ENCODE data around the gene CST4. TPM values are rescaled to one million over a fixed set of nuclear protein-coding genes. Genes with fewer than 3 reads are reported as not detected.
A peak's percentile ranks its signal among the peaks of the same experiment; 100 is the strongest.

Gene CST4
- total RNA-seq, 1 experiment from 2014 or later: not detected

DNA sequence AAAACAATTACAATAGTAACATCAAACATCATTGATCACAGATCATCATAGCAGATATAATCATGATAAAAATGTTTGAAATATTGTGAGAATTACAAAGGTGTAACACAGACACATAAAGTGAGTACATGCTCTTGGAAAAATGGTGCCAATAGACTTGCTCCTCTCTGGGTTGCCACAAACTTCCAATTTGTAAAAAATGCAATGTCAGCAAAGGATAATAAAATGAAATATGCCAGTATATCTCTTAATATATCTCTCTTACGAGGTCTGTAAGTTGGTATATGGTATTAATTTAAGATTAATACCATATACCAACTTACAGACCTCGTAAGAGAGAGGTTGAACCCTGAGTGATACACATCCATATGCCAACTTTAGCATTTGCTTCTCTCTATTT lies 37.7 kb downstream of the CST4 start:
- TF ChIP-seq ZMAT4 (CRISPR knock-in tag; IDR thresholded peaks at IDR 0.05) (no peak), ZNF138 (CRISPR knock-in tag; conservative IDR thresholded peaks at IDR 0.05) (no peak), FOXK1 (CRISPR knock-in tag; IDR thresholded peaks at IDR 0.05) (no peak), FOXP1 (CRISPR knock-in tag; IDR thresholded peaks at IDR 0.05; ENCODE audit: borderline replicate concordance) (no peak), CREB1 (CRISPR knock-in tag; IDR thresholded peaks at IDR 0.05) (no peak), E2F1 (CRISPR knock-in tag; IDR thresholded peaks at IDR 0.05) (no peak), ATF3 (CRISPR knock-in tag; conservative IDR thresholded peaks at IDR 0.05) (no peak), FOXJ3 (CRISPR knock-in tag; IDR thresholded peaks at IDR 0.05; ENCODE audit: borderline replicate concordance) (no peak), ELF4 (CRISPR knock-in tag; IDR thresholded peaks at IDR 0.05; ENCODE audit: low read depth) (no peak)
- TF ChIP-seq, protein P1, sequence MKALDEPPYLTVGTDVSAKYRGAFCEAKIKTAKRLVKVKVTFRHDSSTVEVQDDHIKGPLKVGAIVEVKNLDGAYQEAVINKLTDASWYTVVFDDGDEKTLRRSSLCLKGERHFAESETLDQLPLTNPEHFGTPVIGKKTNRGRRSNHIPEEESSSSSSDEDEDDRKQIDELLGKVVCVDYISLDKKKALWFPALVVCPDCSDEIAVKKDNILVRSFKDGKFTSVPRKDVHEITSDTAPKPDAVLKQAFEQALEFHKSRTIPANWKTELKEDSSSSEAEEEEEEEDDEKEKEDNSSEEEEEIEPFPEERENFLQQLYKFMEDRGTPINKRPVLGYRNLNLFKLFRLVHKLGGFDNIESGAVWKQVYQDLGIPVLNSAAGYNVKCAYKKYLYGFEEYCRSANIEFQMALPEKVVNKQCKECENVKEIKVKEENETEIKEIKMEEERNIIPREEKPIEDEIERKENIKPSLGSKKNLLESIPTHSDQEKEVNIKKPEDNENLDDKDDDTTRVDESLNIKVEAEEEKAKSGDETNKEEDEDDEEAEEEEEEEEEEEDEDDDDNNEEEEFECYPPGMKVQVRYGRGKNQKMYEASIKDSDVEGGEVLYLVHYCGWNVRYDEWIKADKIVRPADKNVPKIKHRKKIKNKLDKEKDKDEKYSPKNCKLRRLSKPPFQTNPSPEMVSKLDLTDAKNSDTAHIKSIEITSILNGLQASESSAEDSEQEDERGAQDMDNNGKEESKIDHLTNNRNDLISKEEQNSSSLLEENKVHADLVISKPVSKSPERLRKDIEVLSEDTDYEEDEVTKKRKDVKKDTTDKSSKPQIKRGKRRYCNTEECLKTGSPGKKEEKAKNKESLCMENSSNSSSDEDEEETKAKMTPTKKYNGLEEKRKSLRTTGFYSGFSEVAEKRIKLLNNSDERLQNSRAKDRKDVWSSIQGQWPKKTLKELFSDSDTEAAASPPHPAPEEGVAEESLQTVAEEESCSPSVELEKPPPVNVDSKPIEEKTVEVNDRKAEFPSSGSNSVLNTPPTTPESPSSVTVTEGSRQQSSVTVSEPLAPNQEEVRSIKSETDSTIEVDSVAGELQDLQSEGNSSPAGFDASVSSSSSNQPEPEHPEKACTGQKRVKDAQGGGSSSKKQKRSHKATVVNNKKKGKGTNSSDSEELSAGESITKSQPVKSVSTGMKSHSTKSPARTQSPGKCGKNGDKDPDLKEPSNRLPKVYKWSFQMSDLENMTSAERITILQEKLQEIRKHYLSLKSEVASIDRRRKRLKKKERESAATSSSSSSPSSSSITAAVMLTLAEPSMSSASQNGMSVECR (CRISPR knock-in tag; IDR thresholded peaks at IDR 0.05; ENCODE audit: borderline replicate concordance): no peak
- no peak overlapping the region for H3K4me3 Mint-ChIP-seq
- H3K4me1 Mint-ChIP-seq: peaks cover 7% of the 10 kb centered on the region; the same call in 1 of the 2 replicates
- no peak overlapping the region for H3K27ac Mint-ChIP-seq
- POLR2A ChIA-PET: no interaction called here
- DNase-seq (ENCODE audit: low spot score) (no peak), ATAC-seq (no peak)
- peaks cover 4% of the 10 kb centered on the region; the same call in 1 of the 2 replicates for H3K27me3 Mint-ChIP-seq (ENCODE audit: low read depth)
- no peaks in the 10 kb centered on the region; the same call in 1 of the 2 replicates for H3K9me3 Mint-ChIP-seq
- no peaks in the 10 kb centered on the region for H3K36me3 Mint-ChIP-seq
- CTCF ChIA-PET: no interaction called here

DNA sequence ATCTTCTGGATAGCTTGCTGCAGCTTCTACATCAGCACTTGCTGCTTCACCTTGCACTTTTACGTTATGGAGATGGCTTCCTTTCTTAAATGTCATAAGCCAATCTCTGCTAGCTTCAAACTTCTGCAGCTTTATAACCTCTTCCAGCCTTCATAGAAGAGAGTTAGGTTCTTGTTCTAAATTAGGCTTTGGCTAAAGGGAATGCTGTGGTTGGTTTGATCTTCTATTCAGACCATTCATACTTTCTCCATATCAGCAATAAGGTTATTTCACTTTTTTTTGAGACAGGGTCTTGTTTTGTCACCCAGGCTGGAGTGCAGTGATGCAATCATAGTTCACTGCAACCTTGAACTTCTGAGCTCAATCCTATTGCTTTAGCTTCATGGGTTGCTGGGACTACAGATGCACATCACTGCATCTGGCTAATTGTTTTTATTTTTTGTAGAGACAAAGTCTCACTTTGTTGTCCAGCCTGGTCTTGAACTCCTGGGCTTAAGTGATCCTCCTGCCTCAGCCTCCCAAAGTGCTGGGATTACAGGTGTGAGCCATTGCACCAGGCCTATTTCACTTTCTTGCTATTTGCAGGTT lies 38.9 kb downstream of the CST4 start:
- CTCF ChIA-PET: no interaction called here
- H3K4me1 Mint-ChIP-seq: peaks cover 7% of the 10 kb centered on the region; the same call in 1 of the 2 replicates
- ATAC-seq: no peak
- peak; percentile 85 for TF ChIP-seq GABPB1 (CRISPR knock-in tag; IDR thresholded peaks at IDR 0.05)
- TF ChIP-seq ZNF416 (CRISPR knock-in tag; IDR thresholded peaks at IDR 0.05): no peak
- peaks cover 4% of the 10 kb centered on the region; the same call in 1 of the 2 replicates for H3K27me3 Mint-ChIP-seq (ENCODE audit: low read depth)
- no peaks in the 10 kb centered on the region for H3K36me3 Mint-ChIP-seq
- POLR2A ChIA-PET: no interaction called here
- no peaks in the 10 kb centered on the region; the same call in 1 of the 2 replicates for H3K9me3 Mint-ChIP-seq
- DNase-seq (ENCODE audit: low spot score): no peak
- H3K27ac Mint-ChIP-seq: no peak overlapping the region
- no peak overlapping the region for H3K4me3 Mint-ChIP-seq

DNA sequence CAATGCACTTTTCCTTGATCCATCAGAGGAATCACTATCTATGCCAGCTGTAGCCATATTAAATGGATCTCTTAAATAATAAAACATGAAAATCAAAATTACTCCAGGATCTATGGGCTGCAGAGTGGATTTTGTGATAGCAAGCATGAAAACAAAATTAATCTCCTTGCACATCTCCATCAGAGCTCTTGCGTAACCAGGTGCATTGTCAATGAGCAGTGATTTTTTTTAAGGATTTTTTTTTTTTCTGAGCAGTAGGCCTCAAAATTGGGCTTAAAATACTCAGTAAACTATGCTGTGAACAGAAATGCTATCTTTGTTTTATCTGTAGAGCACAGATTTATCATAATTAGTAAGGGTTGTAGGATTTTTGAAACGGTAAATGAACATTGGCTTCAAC lies 39.6 kb downstream of the CST4 start:
- ATAC-seq: no peak
- peaks cover 4% of the 10 kb centered on the region; the same call in 1 of the 2 replicates for H3K27me3 Mint-ChIP-seq (ENCODE audit: low read depth)
- no peak for DNase-seq (ENCODE audit: low spot score)
- H3K9me3 Mint-ChIP-seq: no peaks in the 10 kb centered on the region; the same call in 1 of the 2 replicates
- H3K4me3 Mint-ChIP-seq: no peak overlapping the region
- H3K4me1 Mint-ChIP-seq: peaks cover 10% of the 10 kb centered on the region; the same call in 1 of the 2 replicates
- no peak overlapping the region for H3K27ac Mint-ChIP-seq
- ChIA-PET POLR2A (no interaction called here), CTCF (no interaction called here)
- H3K36me3 Mint-ChIP-seq: no peaks in the 10 kb centered on the region
- TF ChIP-seq ETV6 (CRISPR knock-in tag; IDR thresholded peaks at IDR 0.05) (no peak), ZNF671 (CRISPR knock-in tag; IDR thresholded peaks at IDR 0.05) (no peak), NFYB (CRISPR knock-in tag; conservative IDR thresholded peaks at IDR 0.05; ENCODE audit: low read depth) (no peak), MYBL2 (CRISPR knock-in tag; IDR thresholded peaks at IDR 0.05) (no peak), CREM (CRISPR knock-in tag; IDR thresholded peaks at IDR 0.05) (no peak), GRHL2 (CRISPR knock-in tag; IDR thresholded peaks at IDR 0.05; ENCODE audit: insufficient replicate concordance, severe bottlenecking) (no peak), NFATC4 (CRISPR knock-in tag; IDR thresholded peaks at IDR 0.05) (no peak), IRF1 (CRISPR knock-in tag; IDR thresholded peaks at IDR 0.05) (no peak), ATF6 (CRISPR knock-in tag; IDR thresholded peaks at IDR 0.05) (no peak), ZNF423 (CRISPR knock-in tag; IDR thresholded peaks at IDR 0.05) (no peak)

Measured in WTC11 (cell line).